HT-29 (cell line): ENCODE measurements around the gene CDH23. TPM values are rescaled to one million over a fixed set of nuclear protein-coding genes. Genes with fewer than 3 reads are reported as not detected.

ENCODE experiments used
- DNase-seq: peaks from one replicate; pipeline ENCODE4 v3.0.0-alpha.2; 2015; ENCODE audit warnings: low spot score
- total RNA-seq: library from RNA; depleted of rRNA; stranded (reverse); fragments of >200 nt; shearing (Covaris generic); gene quantifications from 2 replicates; pipeline ENCODE4 v1.2.3, GENCODE V29; 2014

CDH23 gene
- total RNA-seq, 1 experiment from 2014 or later = 0.05 TPM

DNA sequence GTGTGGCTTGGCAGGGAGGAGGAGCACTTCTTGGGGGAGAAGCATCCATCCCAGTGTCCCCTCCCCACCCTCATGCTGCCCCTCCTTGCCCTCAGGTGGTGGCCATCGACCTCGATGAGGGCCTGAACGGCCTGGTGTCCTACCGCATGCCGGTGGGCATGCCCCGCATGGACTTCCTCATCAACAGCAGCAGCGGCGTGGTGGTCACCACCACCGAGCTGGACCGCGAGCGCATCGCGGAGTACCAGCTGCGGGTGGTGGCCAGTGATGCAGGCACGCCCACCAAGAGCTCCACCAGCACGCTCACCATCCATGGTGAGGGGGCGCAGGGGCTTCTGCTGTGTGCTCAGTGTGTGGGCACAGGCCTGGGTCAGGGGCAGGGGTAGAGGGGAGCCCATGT, 308.1 kb downstream of the CDH23 start:
- DNase-seq = no peak

DNA sequence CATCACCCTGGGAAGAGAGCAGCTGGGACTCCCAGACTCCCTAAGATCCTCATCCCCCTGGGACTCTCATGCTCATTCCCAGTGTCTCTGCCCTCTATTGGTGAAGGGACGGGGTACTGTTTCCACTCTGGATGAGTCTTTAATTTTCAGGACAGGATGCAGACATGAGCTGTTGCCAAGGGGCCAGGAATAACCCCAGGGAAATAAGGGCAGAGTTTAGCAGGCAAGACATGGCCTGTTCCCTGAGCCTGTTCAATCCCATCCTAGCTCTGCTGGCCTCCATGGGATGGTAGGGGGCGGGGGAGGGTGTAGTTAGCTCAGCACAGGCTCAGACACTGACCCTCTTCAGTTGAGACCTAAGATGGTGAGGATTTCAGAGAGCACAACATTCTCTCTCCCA, 308.9 kb downstream of the CDH23 start:
- DNase-seq = no peak

DNA sequence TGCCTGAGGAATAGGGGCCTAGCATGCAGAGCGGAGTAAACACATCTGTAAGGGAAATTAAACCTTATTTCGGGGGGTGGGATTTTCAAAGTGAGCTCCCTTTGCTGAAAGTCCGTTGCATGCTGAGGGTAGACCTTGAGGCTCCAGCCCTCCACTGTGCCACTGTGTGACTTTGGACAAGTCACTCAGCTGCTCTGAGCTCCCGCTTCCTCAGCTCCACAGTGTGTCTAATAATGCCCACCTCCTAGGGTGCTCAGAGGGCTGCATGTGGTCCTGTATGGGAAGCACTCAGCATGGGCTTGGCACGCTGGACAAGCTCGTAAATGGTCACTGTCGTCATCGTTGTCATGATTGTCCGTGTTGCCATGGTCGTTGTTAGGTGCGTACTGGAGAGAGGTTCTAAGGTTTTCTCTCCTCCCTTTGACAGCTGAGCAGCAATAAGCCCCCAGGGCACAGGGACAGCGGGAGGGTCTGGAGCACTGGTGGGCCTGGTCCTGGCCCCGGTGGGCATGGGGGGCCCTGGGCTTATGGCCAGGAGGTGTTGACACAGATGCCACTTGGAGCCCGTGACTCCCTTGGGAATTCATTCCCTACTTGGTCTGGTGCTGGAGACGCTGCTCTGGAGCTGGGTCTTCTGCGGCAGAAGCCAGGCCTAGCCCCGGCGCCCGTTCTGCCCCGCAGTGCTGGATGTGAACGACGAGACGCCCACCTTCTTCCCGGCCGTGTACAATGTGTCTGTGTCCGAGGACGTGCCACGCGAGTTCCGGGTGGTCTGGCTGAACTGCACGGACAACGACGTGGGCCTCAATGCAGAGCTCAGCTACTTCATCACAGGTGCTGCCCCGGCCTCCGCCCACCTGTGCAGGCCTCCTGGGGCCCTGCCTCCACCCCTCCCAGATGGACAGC, 309.7 kb downstream of the CDH23 start:
- no peak for DNase-seq

DNA sequence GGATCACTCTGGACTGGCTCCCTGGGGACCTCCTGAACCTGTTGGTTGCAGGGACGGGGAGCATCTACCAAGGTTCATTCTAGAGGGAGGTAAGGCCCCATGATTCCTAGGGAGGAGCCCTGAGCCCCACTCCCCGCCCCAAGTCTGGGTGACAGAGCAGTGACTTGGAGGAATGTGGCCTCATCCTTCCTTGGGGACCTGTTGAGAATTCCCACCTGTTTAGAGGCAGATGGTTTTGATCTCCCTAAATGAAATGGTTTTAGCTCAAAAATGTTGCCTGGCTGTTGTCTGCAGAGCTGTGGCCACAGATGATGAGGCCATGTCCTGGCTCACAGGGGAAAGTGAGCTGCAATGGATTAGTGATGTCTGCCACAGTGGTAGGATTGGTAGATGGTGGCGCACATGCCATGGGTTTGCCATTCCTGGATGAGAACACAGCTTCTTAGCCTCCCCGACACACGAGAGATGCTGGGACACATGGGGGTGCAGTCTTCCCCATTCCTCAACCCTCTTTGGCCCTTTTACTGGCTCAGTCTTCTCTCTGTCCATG, 310.6 kb downstream of the CDH23 start:
- no peak for DNase-seq

DNA sequence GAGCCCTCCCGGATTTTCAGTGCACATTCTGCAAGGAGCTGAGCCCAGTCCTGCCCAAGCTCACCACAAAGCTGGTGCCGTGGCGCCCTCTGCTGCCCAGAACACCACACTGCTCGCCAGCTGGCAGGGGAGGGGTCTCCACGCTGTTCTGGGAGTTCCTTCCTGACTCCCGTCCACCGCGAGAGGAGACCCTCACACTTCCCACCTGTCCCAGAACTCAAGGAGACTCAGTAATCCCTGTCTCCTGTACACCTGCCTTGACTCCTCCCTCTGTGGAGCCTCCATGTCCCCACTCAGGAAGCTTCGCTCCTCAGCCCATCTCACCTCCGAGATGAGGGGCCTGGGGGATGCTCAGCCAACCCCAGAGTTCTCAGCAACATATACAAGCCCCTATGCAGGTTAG, 311.6 kb downstream of the CDH23 start:
- DNase-seq = peak; percentile 50

DNA sequence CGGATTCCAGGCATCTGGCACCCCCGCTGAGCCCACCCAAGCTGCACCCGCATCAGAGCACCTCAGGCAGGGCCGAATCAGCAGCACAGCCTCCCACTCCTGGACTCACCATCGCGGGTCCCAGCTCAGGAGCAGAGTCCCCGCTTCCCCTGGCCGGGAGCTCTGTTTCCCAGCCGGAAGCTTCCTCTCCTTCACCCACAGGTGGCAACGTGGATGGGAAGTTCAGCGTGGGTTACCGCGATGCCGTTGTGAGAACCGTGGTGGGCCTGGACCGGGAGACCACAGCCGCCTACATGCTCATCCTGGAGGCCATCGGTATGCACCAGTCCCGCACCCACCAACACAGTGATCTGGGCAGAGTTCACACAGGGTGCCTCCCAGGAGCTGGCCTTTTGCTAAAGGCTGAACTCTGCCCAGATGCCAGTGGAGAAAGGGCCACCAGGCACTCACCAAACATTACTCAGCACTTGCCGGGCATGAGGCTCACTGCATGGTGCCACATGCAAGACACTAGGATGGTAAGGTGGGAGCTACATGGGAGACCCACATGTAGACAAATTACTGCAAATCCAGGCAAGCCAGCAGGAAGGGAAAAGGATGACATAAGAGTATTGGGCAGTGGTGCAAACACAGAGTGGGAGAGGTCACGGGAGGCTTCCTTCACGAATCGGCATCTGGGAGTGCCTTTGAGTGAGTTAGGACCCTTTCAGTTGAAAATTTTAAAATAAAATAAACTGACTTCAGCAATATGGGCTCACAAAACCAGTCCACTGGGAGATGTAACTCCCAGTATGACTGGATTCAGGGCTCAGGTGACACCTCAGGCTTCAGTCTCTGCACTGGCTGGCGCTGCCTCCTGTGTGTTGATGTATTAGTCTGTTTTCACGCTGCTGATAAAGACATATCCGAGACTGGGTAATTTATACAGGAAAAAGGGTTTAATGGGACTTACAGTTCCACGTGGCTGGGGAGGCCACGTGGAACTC, 312.5 kb downstream of the CDH23 start:
- peak; percentile 36 for DNase-seq

DNA sequence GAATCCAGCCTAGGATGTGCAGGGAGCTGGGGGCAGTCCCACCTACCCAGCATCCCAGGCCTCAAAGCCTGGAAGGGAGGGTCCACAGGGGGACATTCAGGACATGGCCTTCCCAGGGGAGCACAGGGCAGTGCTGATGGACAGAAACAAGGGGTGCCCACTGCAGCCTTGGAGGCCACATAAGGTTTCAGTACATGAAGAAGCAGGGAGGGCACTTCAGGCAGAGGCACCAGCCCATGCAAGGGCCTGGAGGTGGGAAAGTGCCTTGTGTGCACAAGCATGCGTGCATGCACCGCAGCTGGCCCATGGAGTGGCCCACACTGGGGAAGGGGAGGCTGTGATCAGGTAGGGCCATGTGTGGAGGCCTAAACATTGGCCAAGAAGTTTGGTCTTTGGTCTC, 313.8 kb downstream of the CDH23 start:
- DNase-seq = no peak

DNA sequence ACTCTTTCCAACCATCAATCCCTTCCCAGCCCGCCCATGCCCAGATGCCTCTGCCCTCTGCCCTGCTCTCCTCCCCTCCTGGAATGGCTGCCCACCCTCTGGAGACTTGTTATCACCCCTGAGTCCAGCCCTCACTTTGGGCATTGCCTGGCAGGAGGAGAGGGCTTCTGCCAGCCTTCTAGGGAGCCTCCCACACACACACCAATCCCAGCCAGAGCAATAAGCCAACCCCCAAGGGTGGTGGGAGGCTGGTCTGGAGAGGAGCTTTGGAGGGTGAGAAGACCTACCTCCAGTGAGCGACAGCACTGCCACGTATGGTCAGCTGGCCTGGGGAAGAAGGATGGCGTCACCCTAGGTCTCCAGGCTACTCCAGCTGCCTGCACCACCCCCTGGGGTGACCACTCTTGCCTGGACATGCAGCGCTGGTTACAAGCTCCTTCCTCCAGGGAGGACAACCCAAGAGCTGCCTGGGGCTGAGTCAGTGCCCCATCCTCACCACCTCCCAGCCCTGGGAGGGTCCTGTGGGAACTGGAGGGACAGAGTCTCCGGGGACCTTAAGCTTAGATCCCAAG, 314.4 kb downstream of the CDH23 start:
- DNase-seq = no peak

DNA sequence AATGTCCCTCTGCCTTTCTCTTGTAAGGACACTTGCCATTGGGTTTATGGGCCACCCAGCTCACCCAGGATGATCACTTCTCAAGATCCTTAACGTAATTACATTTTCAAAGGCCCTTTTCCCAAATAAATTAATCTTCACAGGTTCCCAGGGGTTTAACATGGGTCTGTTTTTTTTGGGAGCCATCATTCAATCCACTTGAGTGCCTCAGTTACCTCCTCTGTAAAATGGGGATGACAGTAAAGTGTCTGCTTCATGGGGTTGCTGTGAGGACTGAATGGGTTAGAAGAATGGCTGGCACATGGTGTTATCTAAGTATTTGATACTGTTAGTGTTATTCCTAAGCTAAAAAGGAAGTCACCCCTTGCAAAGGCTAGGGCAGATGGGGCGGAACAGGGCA, 315.4 kb downstream of the CDH23 start:
- DNase-seq = no peak

DNA sequence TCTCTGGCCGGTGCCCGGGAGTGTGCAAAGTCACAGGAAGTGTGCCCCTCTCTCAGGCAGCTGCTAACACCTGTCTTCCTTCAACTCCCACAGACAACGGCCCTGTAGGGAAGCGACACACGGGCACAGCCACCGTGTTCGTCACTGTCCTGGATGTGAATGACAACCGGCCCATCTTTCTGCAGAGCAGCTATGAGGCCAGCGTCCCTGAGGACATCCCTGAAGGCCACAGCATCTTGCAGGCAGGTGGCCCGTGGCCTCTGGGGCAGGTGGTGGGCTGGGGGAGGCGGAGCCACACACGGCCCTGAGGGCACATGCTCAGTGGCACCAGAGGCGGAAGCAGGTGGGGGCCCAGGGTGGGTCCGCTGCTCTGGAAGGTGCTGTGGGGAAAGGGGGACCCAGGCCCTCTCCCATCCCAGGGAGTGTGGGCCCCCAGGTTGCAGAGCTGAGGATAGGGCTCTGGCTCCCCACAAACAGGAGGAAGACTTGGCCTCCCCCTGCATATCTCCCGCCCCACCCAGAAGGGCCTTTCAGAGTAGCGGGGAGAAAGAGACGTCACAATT, 315.9 kb downstream of the CDH23 start:
- no peak for DNase-seq

DNA sequence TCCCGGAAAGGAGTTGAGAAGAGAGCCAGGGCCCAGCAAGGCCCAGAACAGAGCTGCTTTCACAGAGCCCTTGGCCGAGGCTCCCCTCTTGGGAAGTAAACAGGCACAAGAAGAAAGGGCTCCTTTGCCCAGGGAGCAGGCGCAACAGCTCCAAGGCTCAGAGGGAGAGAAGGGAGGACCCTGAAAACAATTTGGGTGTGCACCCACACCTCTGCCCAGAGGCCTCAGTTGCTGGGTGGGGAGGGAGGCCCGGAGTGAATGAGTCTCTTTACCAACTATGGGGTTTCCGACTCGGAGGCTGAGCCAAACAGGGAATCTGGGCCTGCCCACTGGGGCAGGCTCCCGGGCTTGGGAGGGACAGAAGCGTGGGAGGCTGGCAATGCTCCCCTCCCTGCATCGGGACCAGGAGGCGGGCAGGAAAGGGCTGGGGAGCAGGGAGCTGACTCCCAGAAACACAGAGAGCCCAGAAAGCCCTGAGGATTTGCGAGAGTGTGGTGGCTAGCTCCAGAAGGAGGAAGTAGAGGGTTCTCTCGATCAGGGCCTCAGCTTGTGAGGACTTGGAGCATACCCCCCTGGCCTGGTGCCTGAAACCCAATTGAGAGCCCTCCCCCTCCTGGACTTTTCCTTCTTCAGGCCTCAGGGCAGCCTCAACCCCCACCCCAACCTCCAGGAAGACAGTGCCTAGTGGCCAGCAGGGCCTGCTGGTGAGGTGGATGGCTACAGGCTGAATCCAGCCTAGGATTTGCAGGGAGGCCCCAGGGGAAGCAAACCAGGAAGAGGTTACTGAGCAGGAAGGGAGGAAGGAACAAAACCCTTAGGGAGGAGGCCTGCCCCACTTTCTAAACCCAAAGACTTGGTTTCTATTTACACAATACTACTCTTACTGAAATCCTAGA, 316.7 kb downstream of the CDH23 start:
- peak; percentile 72 for DNase-seq

DNA sequence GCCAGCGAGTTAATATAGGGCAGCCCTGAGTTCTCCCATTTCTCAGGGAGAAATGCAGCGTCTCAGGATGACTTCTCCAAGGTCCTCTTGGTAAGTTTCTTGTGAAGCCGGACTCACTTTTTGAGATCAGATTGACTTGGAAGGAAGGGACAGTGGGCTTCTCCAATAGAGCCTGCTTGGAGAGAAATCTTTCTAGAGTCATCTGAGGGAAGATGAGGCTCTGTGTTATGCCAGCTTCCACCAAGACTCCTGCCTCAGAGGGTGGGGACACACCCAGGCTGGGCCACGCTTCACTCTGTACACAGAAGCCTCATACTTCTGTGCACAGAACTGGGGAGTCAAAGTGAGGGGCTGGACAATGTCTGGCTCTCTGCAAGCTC, 317.3 kb downstream of the CDH23 start:
- no peak for DNase-seq

DNA sequence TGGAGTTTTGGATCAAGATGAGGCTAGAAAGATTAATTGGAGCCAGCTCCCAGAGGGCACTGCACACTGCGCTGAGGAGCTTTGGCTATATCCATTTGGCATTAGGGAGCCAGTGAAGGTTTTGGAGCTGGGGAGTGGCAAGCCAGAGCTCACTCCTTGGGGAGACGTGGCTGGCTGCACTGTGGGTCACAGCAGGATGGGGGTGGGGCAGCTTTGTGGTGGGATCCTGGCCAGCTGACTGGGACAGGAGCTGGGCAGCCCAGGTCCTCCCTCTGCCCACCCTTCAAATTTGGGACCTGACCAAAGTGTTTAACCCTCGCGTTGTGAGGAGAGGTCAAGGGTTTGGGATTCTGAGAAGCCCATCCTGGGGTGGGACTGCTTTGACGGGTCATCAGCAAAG, 317.9 kb downstream of the CDH23 start:
- no peak for DNase-seq

DNA sequence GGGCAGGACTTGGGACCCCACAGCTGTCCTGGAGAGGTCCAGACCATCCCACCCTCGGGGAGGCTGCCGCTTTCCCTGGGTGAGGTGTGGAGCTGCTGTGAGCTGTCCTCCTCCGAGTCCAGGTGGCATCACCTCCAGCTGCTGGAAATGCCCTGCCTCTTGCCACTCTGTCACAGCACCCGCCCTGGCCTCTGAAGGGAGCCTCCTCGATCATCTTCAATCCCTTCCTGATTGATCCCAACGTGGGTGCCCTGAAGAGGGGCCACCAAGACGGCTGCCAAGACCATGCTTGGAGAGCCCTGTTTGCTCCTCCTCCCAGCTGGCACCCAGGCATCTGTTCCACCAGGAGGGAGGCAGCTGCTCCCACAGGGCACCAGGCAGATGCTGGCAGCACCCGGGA, 318.3 kb downstream of the CDH23 start:
- no peak for DNase-seq

DNA sequence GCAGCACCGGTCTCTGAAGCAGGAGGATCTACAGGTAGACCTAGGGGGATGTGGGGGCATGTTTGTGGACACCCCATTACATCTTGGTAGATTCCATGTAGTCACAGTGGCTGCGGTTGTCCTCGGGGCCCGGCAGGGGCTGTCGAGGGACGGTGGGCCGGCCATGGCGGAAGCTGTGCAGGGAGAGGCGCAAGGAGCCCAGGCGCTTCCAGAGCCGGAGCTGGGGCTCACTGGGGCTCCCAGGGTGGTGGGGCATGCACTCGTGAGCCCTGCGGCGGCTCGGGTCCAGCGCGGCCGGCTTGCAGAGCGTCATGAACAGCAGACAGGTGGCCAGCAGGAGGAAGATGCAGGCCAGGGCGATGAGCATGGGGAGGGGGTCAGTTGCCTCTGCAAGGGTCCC, 319.1 kb downstream of the CDH23 start:
- DNase-seq = no peak

DNA sequence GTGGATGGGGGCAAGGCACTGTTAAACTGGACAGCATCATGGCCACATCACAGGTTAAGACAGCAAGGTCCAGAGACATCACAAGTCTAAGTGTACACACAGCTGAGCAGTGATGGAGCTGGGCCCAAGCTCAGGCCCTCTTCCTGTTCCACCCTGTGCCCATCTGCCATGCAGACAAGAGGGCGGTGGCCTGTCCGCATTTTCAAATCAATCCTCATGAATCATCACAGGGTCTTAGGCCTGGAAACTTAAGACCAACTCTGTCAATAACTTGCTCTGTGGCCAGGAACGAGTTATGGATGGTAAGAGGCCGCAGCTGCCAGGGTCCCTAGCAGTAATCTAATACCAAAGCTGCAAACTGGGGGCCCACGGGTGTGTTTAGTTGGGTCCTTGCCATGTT, 319.7 kb downstream of the CDH23 start:
- no peak for DNase-seq

DNA sequence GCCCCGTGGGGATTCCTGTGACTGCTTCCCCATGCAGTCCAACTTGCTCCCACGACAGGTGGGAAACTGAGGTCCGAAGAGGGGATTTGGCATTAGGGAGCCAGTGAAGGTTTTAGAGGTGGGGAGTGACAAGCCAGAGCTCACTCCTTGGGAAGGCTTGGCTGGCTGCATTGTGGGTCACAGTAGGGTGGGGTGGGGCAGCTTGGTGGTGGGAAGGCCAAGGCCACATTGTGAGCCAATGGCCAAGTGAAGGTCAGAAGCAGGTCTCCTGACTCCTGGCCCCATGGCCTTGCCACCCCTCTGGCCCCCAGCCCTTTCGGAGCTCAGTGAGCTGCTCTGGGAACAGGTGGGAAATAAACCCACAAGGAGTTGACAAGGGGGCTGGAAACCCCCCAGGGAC, 320.3 kb downstream of the CDH23 start:
- no peak for DNase-seq

DNA sequence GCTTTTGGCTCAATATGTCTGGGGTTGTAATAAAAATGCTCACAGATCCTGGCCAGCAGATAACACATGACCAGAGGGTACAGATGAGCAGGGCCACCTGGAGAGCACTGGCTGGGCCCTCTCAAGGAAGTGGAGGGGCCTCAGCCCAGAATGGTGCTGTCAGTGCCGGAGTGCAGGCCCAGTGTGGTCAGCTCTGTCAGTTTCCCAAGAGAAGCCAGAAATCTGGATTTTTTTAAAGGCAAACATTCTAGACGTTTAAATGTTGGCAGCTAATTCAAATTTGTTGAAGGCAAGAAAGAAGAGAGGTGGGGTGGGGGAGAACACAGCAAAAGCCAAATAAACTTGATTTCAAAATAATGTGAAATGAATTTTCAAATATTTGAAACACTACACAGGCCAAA, 320.8 kb downstream of the CDH23 start:
- no peak for DNase-seq

DNA sequence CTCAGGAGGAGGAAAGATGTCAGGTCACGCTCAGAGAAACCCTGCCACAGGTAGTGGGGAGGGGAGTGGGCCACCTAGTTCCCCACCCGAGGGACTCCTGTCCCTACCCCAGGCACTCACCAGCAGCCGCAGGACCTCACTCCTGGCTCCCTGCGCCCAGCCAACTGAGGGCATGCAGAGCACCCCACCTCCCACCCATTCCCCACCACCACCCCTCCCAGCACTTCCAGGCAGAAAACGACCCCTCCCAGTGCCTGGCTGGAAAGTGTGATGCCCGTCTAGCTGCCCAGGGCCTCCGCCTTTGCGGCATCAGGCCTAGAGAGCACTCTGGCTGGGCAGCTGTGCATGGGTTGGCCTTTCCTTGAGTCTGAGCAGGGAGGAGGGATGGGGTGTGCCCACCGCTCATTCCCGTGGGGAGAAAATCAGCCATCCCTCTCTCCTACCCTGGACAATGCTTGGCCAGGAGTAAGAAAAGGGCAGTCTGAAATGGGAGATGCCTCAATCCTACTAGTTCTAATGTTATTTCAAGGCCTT, 321.5 kb downstream of the CDH23 start:
- no peak for DNase-seq

DNA sequence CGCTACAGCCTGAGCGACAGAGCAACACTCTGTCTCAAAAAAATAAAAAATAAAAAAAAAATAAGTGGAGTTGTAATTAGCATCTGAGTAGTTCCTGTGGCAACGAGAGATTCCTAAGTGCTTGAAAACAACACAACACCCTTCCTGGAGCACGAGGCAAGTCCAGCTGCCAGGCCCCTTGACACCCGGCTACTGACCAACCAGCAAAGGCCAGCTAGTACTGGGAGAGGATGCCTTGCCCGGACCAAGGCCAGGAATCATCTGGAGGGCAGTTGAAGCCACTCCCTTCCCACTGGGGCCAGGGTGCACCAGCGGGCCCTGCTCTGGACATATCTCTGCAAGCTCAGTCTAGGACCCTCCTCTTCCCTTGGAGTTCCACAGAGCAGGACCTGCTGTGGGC, 322.3 kb downstream of the CDH23 start:
- no peak for DNase-seq
